Measurements from ENCODE around the gene DLG5.

Gene DLG5

GRCh38 chr10:77943121-77943901 lies 16.8 kb upstream of the DLG5 start:
- no peak for FAIRE-seq

GRCh38 chr10:77941790-77942189 lies 15.2 kb upstream of the DLG5 start:
- no peak for FAIRE-seq

- no peak for FAIRE-seq
Observed at GRCh38 chr10:77940627-77941026, 14.1 kb upstream of the DLG5 start.

GRCh38 chr10:77940225-77940624 lies 13.7 kb upstream of the DLG5 start:
- FAIRE-seq, result no peak

GRCh38 chr10:77939561-77940001 lies 13.0 kb upstream of the DLG5 start:
- no peak for FAIRE-seq

GRCh38 chr10:77936697-77937567 lies 10.4 kb upstream of the DLG5 start:
- no peak for FAIRE-seq

- FAIRE-seq, result no peak
Observed at GRCh38 chr10:77932016-77932715, 5.6 kb upstream of the DLG5 start.

GRCh38 chr10:77927402-77928246 lies 1.1 kb upstream of the DLG5 start:
- no peak for FAIRE-seq

- FAIRE-seq, result no peak
Observed at GRCh38 chr10:77925795-77926565, 575 bp downstream of the DLG5 start.

- no peak for FAIRE-seq
Observed at GRCh38 chr10:77925410-77925794, 1.2 kb downstream of the DLG5 start.

- FAIRE-seq, result no peak
Observed at GRCh38 chr10:77922566-77923179, 3.9 kb downstream of the DLG5 start.

- FAIRE-seq, result no peak
Observed at GRCh38 chr10:77922055-77922454, 4.5 kb downstream of the DLG5 start.

GRCh38 chr10:77921395-77921794 lies 5.2 kb downstream of the DLG5 start:
- FAIRE-seq, result no peak

- no peak for FAIRE-seq
Observed at GRCh38 chr10:77920495-77920894, 6.1 kb downstream of the DLG5 start.

- FAIRE-seq, result no peak
Observed at GRCh38 chr10:77919713-77920108, 6.8 kb downstream of the DLG5 start.

- no peak for FAIRE-seq
Observed at GRCh38 chr10:77915319-77916105, 11.0 kb downstream of the DLG5 start.

GRCh38 chr10:77913090-77913489 lies 13.5 kb downstream of the DLG5 start:
- FAIRE-seq, result no peak

- FAIRE-seq, result no peak
Observed at GRCh38 chr10:77912576-77912975, 14.0 kb downstream of the DLG5 start.

- no peak for FAIRE-seq
Observed at GRCh38 chr10:77911535-77912123, 14.9 kb downstream of the DLG5 start.

Measured in endometrium (tissue), 2 donors.